Right hindlimb (tissue), 1 donor: Measurements from ENCODE around the gene FBLN2.

Source experiments
- DNase-seq: peaks from one replicate; pipeline ENCODE4 v3.0.0-alpha.2; 2018

Gene FBLN2

DNA sequence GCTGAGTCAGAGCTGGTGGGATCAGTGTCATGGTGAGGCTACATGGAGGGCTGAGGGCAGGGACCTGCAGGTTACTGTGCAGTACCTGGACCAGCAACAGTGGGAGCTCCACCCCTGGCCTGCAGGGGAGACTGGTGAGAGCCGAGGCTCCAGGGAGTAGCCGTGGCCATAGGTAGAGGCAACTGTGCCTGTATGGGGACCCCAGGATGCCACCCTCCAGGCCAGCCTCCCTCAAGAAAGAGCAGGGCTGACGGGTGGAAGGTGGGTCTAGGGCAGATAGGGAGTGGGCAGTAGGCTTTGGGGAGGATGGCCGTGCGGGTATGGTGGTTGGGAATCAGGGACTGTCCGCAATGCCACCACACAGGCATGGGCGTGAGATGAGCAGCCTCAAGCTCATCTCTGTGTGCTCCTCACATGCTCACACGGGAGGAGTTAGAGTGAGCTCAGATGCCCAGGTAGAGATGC is 35.5 kb downstream of the FBLN2 start:
- DNase-seq = no peak

DNA sequence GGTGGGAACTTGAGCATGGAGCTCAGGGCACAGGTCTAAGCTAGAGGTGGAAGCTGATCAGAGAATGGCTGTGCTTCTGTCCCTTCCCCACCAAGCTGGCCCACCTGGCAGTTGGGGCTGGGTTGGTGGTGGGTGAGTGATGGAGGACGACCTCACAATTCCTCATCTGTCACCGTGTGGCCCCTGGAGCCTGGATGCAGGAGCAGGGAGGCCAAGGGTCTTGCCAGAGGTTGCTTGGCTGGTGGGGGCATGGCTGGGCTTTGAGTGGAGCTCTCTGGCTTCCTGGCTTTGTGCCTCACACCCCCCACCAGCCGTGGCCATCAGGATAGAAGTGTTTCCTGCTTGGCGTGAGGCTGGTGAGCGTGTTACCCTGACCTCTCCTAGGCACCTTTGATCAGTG is 36.0 kb downstream of the FBLN2 start:
- no peak for DNase-seq

DNA sequence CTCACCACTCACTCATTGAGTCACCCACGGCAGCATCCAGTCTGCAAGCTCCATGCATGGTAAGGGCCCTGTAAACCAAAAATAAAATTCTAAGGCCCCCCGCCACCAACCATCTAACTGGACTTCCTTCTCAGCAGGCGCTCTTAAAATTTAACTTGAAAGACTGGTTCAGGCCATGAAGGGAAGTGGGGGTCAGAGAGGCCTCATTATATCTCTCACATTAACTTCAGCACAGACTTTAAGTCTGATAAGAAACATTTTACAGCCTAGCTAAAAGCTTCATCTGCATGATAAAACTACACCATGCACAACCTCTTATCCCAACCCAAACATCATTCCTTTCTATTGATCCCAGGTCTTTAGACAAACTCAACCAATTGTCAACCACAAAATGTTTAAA is 38.5 kb downstream of the FBLN2 start:
- no peak for DNase-seq

DNA sequence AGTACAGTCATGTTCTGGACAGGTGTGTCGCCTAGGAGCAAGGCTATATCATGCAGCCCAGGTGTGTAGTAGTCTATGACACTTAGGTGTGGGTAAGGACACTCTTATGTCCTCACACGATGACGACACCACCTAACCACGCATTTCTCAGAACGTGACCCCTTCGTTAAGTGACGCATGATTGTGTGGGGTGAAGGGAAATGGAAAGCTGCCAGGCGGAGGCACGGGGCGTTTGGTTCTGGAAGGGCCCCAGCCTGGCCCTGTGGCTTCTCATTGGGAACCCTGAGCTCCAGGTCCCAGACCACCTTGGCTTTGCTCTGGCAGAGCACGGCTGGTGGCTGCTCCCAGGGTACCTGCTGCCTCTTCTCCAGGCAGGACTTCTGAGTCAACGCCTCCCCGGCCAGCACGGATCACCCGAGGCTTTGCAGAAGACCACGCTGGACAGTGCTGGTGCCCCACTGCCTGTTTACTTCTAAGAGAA is 39.3 kb downstream of the FBLN2 start:
- DNase-seq = no peak

DNA sequence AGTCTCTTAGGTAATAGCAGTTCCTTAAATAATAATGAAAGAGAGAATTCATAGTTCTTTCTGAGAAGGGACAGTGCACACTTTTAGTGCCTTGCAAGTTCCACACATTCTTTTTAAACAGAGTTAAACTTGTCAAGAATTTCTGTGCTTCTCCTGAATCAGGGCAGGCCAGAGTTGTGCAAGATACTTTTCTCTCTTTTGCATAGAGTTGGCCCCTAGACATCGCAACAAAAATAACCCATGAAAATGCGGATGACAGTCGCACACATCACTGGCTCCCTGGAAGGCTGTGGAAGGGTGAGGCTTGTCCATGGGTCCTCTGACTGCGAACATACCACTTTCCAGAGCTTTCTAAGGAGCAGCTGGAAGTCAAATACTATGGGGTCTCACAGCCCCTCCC is 40.1 kb downstream of the FBLN2 start:
- no peak for DNase-seq

DNA sequence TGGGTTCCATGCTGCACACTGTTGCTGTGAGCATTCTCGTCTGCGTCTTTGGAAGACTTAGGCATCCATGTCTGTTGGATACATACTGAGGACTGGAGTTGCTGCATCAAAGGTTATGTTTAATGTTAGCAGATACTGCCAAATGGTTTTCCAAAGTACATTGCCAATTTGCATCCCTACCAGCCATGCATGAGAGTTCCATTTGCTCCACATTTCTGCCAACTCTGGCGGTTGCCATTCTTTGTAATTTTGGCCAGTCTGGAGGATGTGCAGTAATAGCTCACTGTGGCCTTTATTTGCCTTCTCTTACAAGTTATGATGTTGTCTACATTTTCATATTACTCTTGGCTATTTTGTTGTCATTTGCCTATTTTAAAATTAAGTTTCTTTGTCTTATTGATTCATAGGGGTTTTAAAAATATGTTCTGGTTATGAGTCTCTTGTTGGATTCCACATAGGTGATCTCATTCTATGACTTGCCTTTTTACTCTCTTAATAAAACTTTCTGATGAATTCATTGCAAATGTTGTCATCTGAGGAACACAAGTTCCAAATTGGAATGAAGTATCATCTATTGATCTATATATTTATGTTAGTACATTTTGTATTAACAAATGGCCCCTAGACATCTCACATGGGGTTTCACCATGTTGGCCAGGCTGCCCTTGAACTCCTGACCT is 42.1 kb downstream of the FBLN2 start:
- DNase-seq = no peak

DNA sequence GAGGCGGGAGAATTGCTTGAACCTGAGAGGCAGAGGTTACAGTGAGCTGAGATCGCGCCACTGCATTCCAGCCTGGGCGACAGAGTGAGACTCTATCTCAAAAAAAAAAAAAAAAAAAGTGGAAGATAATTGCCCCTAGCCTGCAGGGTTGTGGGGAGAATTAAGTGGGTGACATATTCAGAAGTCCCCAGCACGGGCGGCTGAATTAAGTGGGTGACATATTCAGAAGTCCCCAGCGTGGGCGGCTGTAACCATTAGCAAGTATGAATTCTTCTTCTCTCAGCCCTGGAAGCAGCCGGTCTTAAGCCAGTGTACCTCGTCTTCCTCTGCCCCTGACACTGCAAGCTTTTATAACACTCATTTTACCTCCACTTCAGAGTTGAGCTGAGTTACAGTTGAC is 44.7 kb downstream of the FBLN2 start:
- no peak for DNase-seq

DNA sequence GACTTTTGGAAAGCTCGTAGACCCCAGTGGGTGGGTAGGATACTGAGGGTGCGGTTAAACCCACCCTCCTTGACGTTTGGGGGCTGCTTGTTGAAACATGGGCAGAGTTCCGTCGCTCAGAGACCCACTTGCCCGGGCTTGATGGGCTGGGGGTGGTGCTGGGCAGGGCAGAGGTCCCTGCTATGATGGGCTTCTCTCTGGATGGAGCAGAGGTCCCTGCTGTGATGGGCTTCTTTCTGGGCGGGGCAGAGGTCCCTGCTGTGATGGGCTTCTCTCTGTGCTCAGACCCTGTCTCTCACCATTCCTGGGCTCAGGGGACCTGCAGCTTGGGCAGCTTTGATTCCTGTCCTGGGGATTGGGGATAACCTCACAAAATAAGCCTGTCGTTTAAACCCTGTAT is 45.2 kb downstream of the FBLN2 start:
- no peak for DNase-seq

DNA sequence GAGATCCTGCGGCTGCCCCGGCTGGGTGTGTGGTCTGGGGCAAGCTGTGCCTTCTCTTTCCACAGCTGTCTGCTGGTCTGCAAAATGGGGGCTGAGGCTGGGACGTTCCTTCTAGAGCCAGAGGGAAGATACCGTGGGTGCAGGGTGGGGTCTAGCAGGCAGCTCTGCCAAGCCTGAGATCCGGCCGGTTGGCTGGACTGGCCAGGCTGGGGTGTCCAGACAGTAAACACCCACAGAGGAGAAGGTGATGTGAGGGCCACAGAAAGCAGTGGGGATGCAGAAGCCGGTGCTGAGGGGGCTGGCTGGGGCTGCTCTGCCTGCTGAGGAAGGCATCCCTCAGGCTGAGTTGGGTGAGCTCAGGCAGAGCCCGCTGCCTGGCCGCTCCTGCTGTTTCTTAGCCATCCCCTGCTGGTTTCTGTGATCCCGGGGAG is 46.1 kb downstream of the FBLN2 start:
- peak; percentile 45 for DNase-seq

DNA sequence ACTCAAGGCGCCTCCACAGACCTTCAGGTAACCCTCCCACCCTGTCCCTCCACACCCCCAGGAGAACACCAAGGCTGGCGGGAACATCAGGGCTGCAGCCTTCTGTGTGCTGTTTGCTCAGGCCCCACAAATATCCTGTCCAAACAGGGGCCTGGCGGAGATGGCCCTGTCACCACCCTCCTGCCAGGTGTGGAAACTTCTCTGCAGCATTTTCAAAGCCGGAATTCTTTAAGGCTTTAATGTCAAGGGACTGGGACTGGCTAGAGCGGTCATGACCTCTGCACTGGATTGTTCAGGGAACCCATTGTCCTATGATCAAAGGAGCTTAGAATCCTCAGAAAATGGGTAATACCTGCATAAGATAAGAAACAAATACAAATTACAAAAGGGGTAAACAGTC is 46.6 kb downstream of the FBLN2 start:
- DNase-seq = no peak

DNA sequence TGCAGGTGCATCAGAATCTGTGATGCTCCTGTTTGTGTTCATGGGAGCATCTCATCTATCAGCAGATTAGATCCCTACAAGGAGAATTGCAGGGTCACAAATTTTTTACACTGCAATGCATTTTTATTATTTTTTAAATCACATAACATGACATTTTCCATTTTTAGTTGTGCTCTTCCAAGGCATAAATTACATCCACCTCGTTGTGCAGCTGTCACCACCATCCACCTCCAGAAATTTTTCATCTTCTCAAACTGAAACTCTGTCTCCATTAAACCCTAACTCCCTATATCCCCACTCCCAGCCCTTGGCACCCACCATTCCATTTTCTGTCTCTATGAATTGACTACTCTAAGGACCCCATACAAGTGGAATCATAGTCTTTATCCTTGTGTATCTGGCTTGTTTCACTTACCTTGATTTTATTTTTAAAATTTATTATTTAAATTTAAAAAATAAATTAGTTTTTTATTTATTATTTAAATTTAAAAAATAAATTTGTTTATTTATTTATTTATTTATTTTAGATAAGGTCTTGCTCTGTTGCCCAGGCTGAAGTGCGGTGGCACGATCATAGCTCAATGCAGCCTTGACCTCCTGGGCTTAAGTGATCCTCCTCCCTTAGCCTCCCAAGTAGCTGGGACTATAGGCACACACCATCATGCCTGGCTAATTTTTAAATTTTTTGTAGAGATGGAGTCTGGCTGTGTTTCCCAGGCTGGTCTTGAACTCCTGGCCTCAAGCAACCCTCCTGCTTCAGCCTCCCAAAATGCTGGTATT is 47.7 kb downstream of the FBLN2 start:
- no peak for DNase-seq

DNA sequence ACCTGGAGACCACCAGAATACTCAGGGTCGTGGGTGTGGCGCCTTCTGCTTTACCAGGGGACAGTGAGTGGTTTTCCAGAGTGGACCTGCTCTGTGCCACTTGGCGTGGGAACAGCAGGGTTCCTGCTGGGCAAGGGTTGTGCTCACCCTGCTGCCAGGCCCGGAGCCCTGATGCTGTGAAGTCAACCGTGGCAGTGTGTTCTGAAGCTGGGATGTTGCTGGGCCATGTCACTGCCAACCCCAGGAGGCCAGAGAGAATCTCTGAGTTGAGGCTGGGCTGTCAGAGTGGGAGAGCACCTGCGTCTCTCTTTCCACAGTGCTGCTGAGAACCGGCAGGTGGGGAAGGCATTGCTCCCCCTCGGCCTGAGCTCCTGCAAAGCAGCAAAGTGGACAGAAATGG is 48.7 kb downstream of the FBLN2 start:
- DNase-seq = no peak

DNA sequence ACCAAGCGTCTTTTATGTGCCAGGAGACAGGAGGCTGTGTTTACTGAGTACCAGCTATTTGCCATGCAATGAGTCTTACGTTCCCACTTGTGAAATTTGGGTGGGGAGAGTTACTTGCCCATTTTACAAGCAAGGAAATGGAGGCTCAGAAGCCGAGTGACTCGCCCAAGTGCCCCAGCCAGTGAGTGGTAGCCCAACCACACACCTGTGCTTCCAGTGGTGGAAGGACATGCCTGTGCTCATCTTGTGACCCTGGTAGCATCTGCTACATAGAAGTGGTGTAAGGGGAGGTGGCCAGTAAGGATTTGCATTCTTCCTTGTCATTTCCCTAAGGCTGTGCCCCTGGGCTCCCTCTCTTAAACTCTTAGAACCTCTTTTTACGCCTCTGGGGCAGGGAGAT is 49.3 kb downstream of the FBLN2 start:
- DNase-seq = no peak

DNA sequence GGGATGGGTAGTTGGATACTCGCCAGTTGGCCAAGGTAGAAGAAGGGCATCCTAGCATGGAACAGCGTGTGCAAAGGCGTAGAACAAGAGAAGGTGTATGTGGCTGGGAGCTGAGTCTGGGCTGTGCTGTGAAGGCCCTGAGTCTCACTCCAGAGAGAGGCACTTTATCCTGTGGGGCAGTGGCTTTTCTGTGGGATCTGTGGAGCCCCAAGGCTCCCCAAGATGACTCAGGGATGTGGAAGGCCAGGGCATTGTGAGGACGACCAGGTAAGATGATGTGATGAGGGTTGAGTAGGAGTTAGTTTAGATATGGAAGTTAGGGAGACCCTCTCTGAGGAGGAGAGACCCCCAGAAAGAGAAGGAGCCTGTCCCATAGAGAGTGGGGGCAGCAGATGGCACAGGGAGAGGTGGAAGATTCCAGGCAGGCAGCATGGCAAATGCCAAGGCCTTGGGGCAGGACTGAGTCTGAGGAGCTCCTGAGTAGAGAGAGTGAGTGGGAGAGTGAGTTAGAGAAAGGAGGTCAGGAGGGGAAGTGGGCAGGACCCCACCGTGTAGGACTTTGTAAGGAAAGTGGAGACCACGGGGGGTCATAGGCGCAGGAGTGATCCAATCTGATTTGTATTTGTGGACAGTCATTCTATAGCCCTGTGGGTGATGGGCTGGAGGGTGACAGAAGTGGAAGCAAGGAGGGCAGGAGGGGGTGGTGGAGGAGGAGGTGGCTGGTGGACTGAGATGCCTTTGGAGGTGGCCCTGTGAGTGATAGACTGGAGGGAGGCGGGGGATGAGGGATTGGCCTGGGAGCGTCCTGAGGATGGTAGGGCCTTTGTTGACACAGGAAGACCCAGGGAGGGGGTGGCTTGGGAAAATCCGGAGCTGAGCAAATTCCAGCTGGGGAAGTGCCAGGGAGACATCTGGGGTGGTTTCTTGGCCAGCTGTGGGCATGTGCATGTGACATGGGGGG is 50.3 kb downstream of the FBLN2 start:
- peak; percentile 80 for DNase-seq

DNA sequence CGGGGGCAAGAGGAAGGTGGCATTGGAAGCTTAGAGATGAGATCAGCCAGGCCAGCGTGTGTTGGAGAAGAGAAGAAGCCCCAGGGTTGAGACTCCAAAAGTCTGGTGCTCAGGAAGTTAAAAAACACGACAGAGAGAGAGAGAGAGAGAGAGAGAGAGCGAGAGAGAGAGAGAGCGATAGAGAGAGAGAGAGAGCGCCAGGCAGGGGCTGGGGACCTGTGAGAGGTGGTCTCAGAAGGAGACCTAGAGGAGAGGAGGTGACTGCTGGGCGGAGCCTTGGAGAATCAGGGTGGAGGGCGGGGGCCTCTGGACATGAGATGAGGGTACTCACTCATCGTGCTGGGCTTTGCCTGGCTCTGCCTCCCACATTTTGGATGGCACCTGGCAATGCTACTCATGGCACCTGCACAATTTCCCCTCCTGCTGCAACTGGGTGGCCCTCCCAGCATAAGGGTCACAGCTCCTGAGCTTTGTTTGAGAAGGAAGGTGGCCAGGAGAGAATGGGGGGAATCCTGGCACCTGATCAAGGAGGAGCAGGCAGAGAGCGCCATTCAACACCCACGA is 51.0 kb downstream of the FBLN2 start:
- no peak for DNase-seq

DNA sequence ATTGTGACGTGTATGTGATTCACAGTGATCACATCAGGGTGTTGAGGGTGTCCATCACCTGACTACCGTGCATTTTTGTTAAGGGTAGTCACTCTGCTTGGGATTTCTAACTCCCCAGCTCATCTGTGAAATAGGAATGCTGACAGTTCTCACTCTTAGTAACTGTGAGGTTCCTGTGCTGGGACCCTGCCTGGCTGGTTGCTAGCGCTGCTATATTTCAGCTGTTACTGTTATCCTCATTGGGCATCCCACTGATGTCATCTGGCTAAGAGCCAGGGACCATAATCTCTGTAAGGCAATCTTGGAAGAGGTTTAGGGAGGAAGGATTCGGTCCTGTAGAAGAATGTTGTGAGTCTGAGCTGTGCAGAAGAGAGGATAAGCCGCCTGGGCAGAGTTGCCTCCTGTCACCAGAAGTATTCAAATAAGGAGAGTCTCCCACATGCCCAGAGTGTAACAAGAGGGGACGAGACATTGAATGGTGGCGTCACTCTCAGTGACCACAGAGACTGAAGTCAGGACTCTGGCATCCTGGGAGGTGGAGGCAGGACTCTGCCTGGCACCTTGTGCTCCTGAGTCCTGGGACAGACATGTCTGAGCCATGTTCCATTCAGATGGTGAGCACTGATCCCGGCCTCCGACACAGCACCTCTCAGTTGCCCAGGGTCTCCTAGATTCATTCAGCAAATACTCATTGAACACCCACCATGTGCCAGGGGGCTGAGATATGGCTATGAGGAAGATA is 52.2 kb downstream of the FBLN2 start:
- DNase-seq = peak; percentile 75

DNA sequence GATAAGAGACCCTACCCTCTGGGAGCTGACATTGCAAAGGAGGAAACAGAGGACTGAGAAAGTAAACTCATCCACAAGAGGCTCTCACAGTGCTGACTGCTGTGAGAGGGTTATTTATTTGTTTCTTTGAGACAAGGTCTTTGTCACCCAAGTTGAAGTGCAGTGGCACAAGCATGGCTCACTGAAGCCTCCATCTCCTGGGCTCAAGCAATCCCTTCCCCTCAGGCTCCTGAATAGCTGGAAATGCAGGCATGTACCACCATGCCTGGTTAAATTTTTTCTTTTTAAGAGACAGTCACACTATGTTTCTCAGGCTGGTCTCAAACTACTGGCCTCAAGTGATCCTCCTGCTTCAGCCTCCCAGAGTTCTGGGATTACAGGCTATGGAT is 52.8 kb downstream of the FBLN2 start:
- DNase-seq = no peak

DNA sequence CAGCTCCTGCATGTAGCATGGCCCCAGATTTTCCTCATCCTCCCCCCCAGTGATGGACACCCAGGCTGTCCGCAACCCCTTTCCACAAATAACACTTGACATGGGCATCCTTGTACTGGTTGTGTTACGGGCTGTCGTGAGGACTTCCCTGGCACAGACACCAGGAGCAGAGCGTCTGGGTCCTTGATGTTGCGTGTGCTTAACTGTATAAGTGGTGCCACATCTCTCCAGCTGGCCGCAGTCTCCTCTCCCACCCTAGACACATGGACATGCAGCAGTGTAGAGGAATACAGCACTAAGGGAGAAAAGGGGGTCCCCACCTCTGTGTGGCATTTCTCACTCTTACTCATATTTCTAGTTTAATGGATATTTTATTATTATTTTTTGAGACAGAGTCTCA is 56.6 kb downstream of the FBLN2 start:
- DNase-seq = no peak

DNA sequence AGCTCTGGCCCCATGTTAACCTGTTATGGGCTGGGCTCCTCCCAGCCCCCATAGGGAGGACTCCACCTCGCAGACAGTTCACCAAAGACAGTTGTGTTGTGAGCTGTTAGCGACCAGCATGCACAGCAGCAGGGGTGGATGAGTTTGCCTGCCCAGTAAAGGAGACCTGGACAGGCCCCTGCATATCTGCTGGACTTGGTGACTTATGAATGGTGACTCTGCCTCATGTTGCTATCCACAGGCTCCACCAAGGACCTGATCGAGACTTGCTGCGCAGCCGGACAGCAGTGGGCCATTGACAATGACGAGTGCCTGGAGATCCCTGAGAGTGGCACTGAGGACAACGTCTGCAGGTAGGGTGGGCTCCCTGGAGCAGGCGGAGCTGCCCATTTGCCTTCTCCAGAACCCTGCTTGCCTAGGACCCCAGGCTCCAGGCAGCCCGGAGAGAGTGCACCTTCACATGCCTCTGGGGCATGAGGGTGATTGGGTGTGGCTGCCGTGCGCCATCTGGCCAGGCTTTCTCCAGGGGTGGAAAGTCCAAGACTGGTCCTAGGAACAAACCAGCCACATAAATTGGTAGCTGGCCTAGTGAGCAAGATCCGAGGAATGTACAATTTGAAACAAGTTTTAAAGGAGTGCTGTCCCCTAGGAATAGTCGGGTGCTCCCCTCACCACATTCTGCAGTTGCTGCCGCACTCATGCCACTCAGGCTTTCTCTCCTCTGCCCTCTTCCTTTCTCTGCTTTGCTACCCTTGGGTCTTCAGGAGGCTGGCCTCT is 59.1 kb downstream of the FBLN2 start:
- peak; percentile 10 for DNase-seq

DNA sequence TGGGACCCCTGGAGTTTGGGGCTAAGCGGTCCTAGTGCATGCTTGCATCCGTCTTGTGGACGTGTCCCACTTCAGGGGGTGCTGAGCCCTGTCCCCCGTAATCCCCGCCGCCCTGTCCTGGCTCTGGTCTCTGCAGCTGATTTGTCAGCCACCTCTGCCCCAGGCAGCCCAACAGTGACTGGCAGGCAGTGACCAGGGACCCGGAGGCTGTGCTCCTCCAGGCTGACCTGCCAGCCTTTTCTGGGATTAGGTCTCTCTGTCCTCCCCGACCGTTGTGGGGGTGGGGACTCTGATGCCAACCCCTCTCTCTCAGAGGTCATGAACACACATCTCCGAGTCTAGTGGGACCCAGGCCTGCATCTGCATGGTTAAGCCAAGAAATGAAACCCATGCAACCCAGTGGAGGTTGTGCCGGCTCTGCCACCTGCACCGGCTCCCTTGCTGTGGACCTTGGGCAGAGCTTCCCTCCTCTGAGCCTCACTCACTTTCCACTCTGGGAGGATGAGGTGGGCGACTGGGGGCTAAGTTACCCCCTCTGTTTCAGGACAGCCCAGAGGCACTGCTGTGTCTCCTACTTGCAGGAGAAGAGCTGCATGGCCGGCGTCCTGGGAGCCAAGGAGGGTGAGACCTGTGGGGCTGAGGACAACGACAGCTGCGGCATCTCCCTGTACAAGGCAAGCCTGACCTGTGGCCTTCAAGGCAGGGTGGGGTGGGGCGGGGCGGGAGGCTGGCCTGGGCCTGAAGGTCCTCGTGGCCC is 60.2 kb downstream of the FBLN2 start:
- peak; percentile 7 for DNase-seq
